Bronchial epithelial cell (primary cell): ENCODE data around the gene TTC7B. TPM values are rescaled to one million over a fixed set of nuclear protein-coding genes. Genes with fewer than 3 reads are reported as not detected.

ENCODE experiments used
- DNase-seq: peaks from one replicate; pipeline ENCODE4 v3.0.0-alpha.2; 2010; ENCODE audit warnings: low read depth
- FAIRE-seq: peaks from 2 replicates; lab custom pipeline; 2011; peaks lifted over from hg19 to GRCh38; lab: Jason Lieb, UNC
- H3K27me3 ChIP-seq: 2 replicates; pipeline ENCODE4 v1.5.1; 2011; ENCODE audit warnings: low read length; ENCODE audit not compliant: control insufficient read depth, insufficient read depth
- H3K36me3 ChIP-seq: 2 replicates; pipeline ENCODE4 v1.5.1; 2011; ENCODE audit warnings: low read length; ENCODE audit not compliant: control insufficient read depth, insufficient read depth
- H3K4me3 ChIP-seq: 2 replicates; pipeline ENCODE4 v1.5.1; 2011; ENCODE audit warnings: mild to moderate bottlenecking, low read depth, low read length, control low read depth
- CTCF ChIP-seq: IDR thresholded peaks from 2 replicates; pipeline ENCODE4 v1.5.1; 2011; ENCODE audit warnings: mild to moderate bottlenecking, moderate library complexity, low read length, control low read depth, inconsistent platforms; ENCODE audit not compliant: insufficient read depth, severe bottlenecking
- total RNA-seq: library from RNA; depleted of rRNA; stranded (reverse); fragments of >200 nt; gene quantifications from 2 replicates; pipeline ENCODE4 v1.2.1, GENCODE V29; 2014

TTC7B gene
- total RNA-seq, 1 donor from 2014 or later, result 2.9 TPM

- FAIRE-seq (no peak), DNase-seq (no peak)
- Histone ChIP-seq H3K27me3 (no peaks in the 10 kb centered on the region), H3K36me3 (no peaks in the 10 kb centered on the region), H3K4me3 (no peak overlapping the region)
- no peak for TF ChIP-seq CTCF
These were observed 204.7 kb downstream of the TTC7B start for GRCh38 chr14:90611501-90611900.

GRCh38 chr14:90610346-90611040 is 205.7 kb downstream of the TTC7B start:
- FAIRE-seq, result peak; percentile 18
- no peak overlapping the region for H3K4me3 ChIP-seq
- no peak for TF ChIP-seq CTCF
- DNase-seq, result no peak
- H3K36me3 ChIP-seq, result no peaks in the 10 kb centered on the region
- no peaks in the 10 kb centered on the region for H3K27me3 ChIP-seq

- H3K27me3 ChIP-seq, result no peaks in the 10 kb centered on the region
- TF ChIP-seq CTCF, result no peak
- H3K4me3 ChIP-seq, result no peak overlapping the region
- no peak for FAIRE-seq
- DNase-seq, result no peak
- no peaks in the 10 kb centered on the region for H3K36me3 ChIP-seq
These were observed 206.9 kb downstream of the TTC7B start for GRCh38 chr14:90609376-90609775.

- TF ChIP-seq CTCF, result no peak
- no peaks in the 10 kb centered on the region for H3K36me3 ChIP-seq
- DNase-seq (no peak), FAIRE-seq (no peak)
- no peaks in the 10 kb centered on the region for H3K27me3 ChIP-seq
- no peak overlapping the region for H3K4me3 ChIP-seq
These were observed 207.3 kb downstream of the TTC7B start for GRCh38 chr14:90608929-90609341.

- Histone ChIP-seq H3K4me3 (no peak overlapping the region), H3K36me3 (no peaks in the 10 kb centered on the region), H3K27me3 (no peaks in the 10 kb centered on the region)
- DNase-seq, result no peak
- no peak for TF ChIP-seq CTCF
- no peak for FAIRE-seq
These were observed 207.9 kb downstream of the TTC7B start for GRCh38 chr14:90608281-90608680.

- no peak for FAIRE-seq
These were observed 209.1 kb downstream of the TTC7B start for GRCh38 chr14:90607141-90607540.

More at GRCh38 chr14:90607141-90607540, 209.1 kb downstream of the TTC7B start:
- no peak for TF ChIP-seq CTCF
- DNase-seq, result no peak
- Histone ChIP-seq H3K27me3 (no peaks in the 10 kb centered on the region), H3K36me3 (no peaks in the 10 kb centered on the region), H3K4me3 (no peak overlapping the region)
